Keratinocyte (primary cell): ENCODE measurements around the gene NOS3. TPM values are rescaled to one million over a fixed set of nuclear protein-coding genes. Genes with fewer than 3 reads are reported as not detected.

Source experiments
- DNase-seq: peaks from one replicate; pipeline ENCODE4 v3.0.0-alpha.2; 2011; ENCODE audit warnings: low read depth, missing footprints, low spot score
- FAIRE-seq: peaks from 2 replicates; lab custom pipeline; 2011; peaks lifted over from hg19 to GRCh38; lab: Jason Lieb, UNC
- H2AFZ ChIP-seq: 2 replicates; pipeline ENCODE4 v1.6.0; 2012; ENCODE audit warnings: low read length, control low read depth, inconsistent platforms; ENCODE audit not compliant: control insufficient read depth
- H3K27ac ChIP-seq: 2 replicates; pipeline ENCODE4 v1.5.1; 2011; ENCODE audit warnings: low read length; ENCODE audit not compliant: control insufficient read depth, insufficient read depth
- H3K27me3 ChIP-seq: 3 replicates; pipeline ENCODE4 v1.6.0; 2011; ENCODE audit warnings: low read length; ENCODE audit not compliant: control insufficient read depth, insufficient read depth; ENCODE audit errors: extremely low read depth
- H3K36me3 ChIP-seq, 2 experiments: 2 replicates in 1 of 2; 3 replicates in 1 of 2; pipeline ENCODE4 v1.5.1; 2011; ENCODE audit warnings: low read length in 2 of 2, mild to moderate bottlenecking in 1 of 2; ENCODE audit not compliant: control insufficient read depth in 2 of 2, insufficient read depth in 2 of 2; ENCODE audit errors: extremely low read depth in 1 of 2
- H3K4me1 ChIP-seq: 3 replicates; pipeline ENCODE4 v1.5.1; 2011; ENCODE audit warnings: low read length; ENCODE audit not compliant: control insufficient read depth, insufficient read depth; ENCODE audit errors: extremely low read depth
- H3K4me2 ChIP-seq: 3 replicates; pipeline ENCODE4 v1.6.0; 2011; ENCODE audit warnings: low read depth, low read length; ENCODE audit not compliant: control insufficient read depth, insufficient read depth; ENCODE audit errors: extremely low read depth
- H3K4me3 ChIP-seq, 3 experiments: fragments of 200-600 bp in 1 of 3; sonication (generic) in 1 of 3; 2 replicates in 2 of 3; 3 replicates in 1 of 3; pipeline ENCODE4 v1.5.1; 2011 to 2016; ENCODE audit warnings: low read length in 3 of 3, mild to moderate bottlenecking in 3 of 3, control low read depth in 2 of 3, inconsistent platforms in 1 of 3, low read depth in 1 of 3, mixed read lengths in 1 of 3, mixed run types in 1 of 3, moderate library complexity in 1 of 3; ENCODE audit not compliant: control insufficient read depth in 2 of 3, insufficient read depth in 2 of 3; ENCODE audit errors: extremely low read depth in 1 of 3
- H3K79me2 ChIP-seq: 2 replicates; pipeline ENCODE4 v1.6.0; 2012; ENCODE audit warnings: low read length; ENCODE audit not compliant: control insufficient read depth, insufficient read depth
- H3K9ac ChIP-seq: 3 replicates; pipeline ENCODE4 v1.6.0; 2011; ENCODE audit warnings: low read length; ENCODE audit not compliant: control insufficient read depth, insufficient read depth; ENCODE audit errors: extremely low read depth
- H3K9me1 ChIP-seq: 3 replicates; pipeline ENCODE4 v1.6.0; 2011; ENCODE audit warnings: low read length; ENCODE audit not compliant: control insufficient read depth, insufficient read depth; ENCODE audit errors: extremely low read depth
- H3K9me3 ChIP-seq: 2 replicates; pipeline ENCODE4 v1.5.1; 2012; ENCODE audit warnings: low read depth, low read length; ENCODE audit not compliant: control insufficient read depth
- H4K20me1 ChIP-seq: 3 replicates; pipeline ENCODE4 v1.6.0; 2011; ENCODE audit warnings: low read length; ENCODE audit not compliant: control insufficient read depth, insufficient read depth; ENCODE audit errors: extremely low read depth
- CTCF ChIP-seq, 3 experiments: IDR thresholded peaks in 1 of 3; conservative IDR thresholded peaks in 1 of 3; optimal IDR thresholded peaks in 1 of 3; 2 replicates in 2 of 3; 3 replicates in 1 of 3; pipeline versions ENCODE3 to v1.5.1; 2011; ENCODE audit warnings: low read length in 3 of 3, mild to moderate bottlenecking in 3 of 3, moderate library complexity in 2 of 3, control low read depth in 1 of 3, inconsistent platforms in 1 of 3; ENCODE audit not compliant: insufficient read depth in 2 of 3; ENCODE audit errors: extremely low read depth in 1 of 3
- EZH2 ChIP-seq: IDR thresholded peaks from one replicate; pipeline ENCODE4 v1.6.1; 2012; ENCODE audit warnings: inconsistent platforms, mild to moderate bottlenecking, low read length, moderate library complexity
- dilution Hi-C: fragments of 300-500 bp; cut with MboI; formaldehyde crosslinking; loops from one replicate; pipeline ENCODE4 v1.7.0; 2020; ENCODE audit warnings: low sequenced_read_pairs; ENCODE audit not compliant: extremely low pct_ligation_motif_present
- polyA plus RNA-seq, 5 experiments: library from polyadenylated mRNA; depleted of rRNA in 3 of 5; stranded (reverse) in 3 of 5; stranded (forward) in 1 of 5; unstranded in 1 of 5; fragments of >200 nt; gene quantifications; 1 replicate in 1 of 5; 2 replicates in 3 of 5; 3 replicates in 1 of 5; pipeline versions ENCODE4 v1.2.1 to v1.2.3, GENCODE V29; 2011 to 2012; ENCODE audit warnings: missing spikeins in 2 of 5, low read depth in 1 of 5, low replicate concordance in 1 of 5

The NOS3 gene
- polyA plus RNA-seq, 1 donor (not counting 4 experiments of a cell fraction or from before 2014, with no cell fraction given): 0.77 TPM

- Histone ChIP-seq H3K9ac (no peak overlapping the region), H4K20me1 (no peaks in the 10 kb centered on the region)
- dilution Hi-C loops: no loop called here
These were observed 7.0 kb downstream of the NOS3 start for GRCh38 chr7:150997817-150998216.

GRCh38 chr7:150998341-150998740 is 7.5 kb downstream of the NOS3 start:
- Histone ChIP-seq H3K4me2 (no peak overlapping the region), H3K4me1 (peaks cover 4% of the 10 kb centered on the region)

More at GRCh38 chr7:150997817-150998216, 7.0 kb downstream of the NOS3 start:
- TF ChIP-seq CTCF (optimal IDR thresholded peaks at IDR 0.05 in 1 of 3, IDR thresholded peaks at IDR 0.05 in 1 of 3, conservative IDR thresholded peaks at IDR 0.05 in 1 of 3; ENCODE audit: extremely low read depth in 1 of 3, insufficient read depth in 2 of 3, low read length in 3 of 3) (no peak), EZH2 (no peak)
- Histone ChIP-seq H3K4me2 (no peak overlapping the region), H3K27me3 (no peaks in the 10 kb centered on the region), H3K27ac (no peak overlapping the region), H3K36me3 (no peaks in the 10 kb centered on the region), H2AFZ (no peak overlapping the region), H3K79me2 (no peaks in the 10 kb centered on the region), H3K4me3 (no peak overlapping the region), H3K9me1 (no peaks in the 10 kb centered on the region), H3K4me1 (peaks cover 4% of the 10 kb centered on the region), H3K9me3 (no peaks in the 10 kb centered on the region)
- DNase-seq: no peak
- FAIRE-seq: no peak

More at GRCh38 chr7:150998341-150998740, 7.5 kb downstream of the NOS3 start:
- Histone ChIP-seq H3K9ac (no peak overlapping the region), H3K9me3 (no peaks in the 10 kb centered on the region), H3K4me3 (no peak overlapping the region), H2AFZ (no peak overlapping the region), H4K20me1 (no peaks in the 10 kb centered on the region), H3K9me1 (no peaks in the 10 kb centered on the region), H3K36me3 (no peaks in the 10 kb centered on the region), H3K27ac (no peak overlapping the region), H3K27me3 (no peaks in the 10 kb centered on the region), H3K79me2 (no peaks in the 10 kb centered on the region)
- TF ChIP-seq CTCF (optimal IDR thresholded peaks at IDR 0.05 in 1 of 3, IDR thresholded peaks at IDR 0.05 in 1 of 3, conservative IDR thresholded peaks at IDR 0.05 in 1 of 3; ENCODE audit: extremely low read depth in 1 of 3, insufficient read depth in 2 of 3, low read length in 3 of 3) (no peak), EZH2 (no peak)
- FAIRE-seq: no peak
- dilution Hi-C loops: no loop called here
- no peak for DNase-seq
